GM19193 (cell line): ENCODE data around the gene RELCH.

Experiments used
- POLR2A ChIP-seq: IDR thresholded peaks from 4 replicates; pipeline ENCODE4 v1.6.1; 2011; ENCODE audit not compliant: insufficient read depth, insufficient read length; ENCODE audit errors: extremely low read depth

The RELCH gene

GRCh38 chr18:62211325-62211828 is 24.3 kb downstream of the RELCH start:
- TF ChIP-seq POLR2A: no peak

DNA sequence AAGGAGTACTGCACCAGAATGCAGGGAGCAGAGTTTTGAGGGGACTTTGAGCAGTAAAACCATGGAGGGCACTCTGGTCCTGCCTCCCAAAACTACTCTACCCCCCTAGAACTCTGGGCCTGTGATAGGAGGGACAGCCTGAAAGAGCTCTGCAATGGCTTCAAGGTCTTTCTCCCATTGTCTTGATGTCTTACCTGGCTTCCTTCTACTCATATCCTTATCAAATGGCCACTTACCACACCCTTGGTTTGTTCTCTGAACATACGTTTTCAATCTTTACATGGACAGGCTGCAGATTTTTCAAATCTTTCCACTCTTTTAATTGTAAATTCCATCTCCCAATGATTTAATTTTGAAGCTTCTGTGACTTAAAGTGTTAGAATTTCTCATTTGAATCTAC is 27.7 kb downstream of the RELCH start:
- TF ChIP-seq POLR2A: no peak

DNA sequence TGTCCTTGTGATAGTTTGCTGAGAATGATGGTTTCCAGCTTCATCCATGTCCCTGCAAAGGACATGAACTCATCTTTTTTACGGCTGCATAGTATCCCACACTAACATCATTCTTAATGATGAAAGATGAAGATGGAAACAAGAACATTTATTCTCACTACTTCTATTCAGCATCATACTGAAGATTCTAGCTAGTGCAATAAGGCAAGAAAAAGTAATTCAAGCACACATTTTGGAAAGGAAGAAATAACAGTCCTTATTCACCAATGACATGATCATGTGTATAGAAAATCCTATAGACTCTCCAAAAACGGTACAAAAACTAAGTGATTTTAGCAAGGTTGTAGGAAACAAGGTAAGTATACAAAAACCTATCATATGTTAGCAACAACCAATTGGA is 37.2 kb downstream of the RELCH start:
- TF ChIP-seq POLR2A: no peak

GRCh38 chr18:62226047-62226446 is 39.0 kb downstream of the RELCH start:
- TF ChIP-seq POLR2A: no peak

DNA sequence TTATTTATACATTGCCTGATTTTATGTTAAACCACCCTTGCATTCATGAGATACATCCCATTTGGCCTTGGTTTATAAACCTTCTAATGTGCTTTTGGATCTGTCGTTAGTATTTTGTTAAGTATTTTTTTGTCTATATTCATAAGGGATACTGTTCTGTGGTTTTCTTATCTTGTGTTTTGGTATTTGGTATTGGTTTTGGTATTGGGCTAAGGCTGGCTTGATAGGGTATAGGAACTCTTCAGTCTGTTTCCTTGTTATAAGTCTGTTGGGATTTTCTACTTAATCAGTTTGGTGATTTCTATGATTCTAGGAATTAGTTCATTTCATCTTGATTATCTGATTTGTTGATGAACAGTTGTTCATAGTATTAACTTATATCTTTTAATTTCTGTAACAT is 49.2 kb downstream of the RELCH start:
- TF ChIP-seq POLR2A: no peak

- no peak for TF ChIP-seq POLR2A
These were observed 52.4 kb downstream of the RELCH start for GRCh38 chr18:62239475-62239874.

DNA sequence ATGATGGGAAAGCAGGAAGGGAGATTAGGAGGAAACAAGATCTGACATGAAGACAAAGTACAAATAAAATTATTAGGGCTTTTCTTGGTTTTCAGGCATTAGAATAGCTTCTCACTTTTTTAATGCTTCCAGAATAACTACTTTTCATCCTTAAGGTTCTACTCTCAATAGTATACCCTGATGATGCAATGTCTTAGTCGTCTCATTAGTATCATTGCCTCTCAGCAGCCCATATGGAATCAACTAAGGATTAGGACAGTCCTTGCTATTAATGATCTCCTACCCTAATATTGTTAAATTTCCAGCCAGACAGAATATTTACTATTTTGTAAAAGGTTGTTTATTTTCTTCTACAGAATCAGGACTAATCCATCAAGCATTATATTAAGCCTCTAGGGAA is 55.9 kb downstream of the RELCH start:
- no peak for TF ChIP-seq POLR2A

DNA sequence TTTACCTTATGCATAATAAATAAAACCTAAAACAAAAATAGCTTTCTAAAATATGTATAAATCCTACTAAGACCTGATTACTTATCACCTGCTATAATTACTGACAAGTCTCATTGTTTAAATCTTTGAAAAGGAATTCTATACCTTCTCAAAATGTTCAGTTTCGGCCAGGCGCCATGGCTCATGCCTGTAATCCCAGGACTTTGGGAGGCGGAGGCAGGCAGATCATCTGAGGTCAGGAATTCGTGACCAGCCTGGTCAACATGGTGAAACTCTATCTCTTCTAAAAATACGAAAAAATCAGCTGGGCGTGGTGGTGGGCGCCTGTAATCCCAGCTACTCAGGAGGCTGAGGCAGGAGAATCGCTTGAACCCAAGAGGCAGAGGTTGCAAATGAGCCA is 58.1 kb downstream of the RELCH start:
- no peak for TF ChIP-seq POLR2A

DNA sequence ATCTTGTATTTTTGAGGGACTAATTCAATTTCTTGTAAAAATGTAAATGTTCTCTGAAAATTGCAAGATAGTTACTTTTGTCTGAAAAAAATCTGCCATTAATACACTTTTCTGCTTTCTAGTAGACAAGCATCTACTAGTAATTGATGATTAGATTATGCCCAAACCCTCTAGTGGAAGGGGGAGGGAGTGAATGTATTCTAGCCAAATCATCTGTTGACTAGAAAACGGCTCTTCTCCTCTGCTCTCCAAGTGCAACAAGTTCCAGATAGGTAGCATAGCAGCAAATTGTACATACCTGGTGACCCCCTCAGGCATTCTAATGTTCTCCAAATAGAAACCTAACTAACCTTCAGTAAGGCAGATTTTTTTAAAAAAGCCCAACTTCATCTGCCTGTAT is 58.6 kb downstream of the RELCH start:
- no peak for TF ChIP-seq POLR2A

DNA sequence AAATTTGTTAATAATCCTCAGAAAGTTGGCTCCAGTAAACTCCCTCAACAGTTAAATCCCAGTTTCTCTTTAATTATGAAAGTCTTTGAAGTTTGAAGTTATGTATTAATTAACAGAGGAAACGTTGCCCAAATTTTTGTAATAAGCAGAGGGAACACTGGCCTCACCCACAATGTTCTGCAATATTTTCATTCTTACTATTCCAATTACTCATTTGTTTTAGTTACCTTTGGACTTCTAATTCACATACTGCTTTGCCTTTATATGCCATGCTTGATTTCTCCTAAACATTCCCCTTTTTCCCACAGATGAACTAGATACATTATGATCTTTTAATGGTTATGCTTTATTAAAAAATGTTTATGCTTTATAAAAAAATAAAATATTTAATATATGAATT is 61.3 kb downstream of the RELCH start:
- no peak for TF ChIP-seq POLR2A

DNA sequence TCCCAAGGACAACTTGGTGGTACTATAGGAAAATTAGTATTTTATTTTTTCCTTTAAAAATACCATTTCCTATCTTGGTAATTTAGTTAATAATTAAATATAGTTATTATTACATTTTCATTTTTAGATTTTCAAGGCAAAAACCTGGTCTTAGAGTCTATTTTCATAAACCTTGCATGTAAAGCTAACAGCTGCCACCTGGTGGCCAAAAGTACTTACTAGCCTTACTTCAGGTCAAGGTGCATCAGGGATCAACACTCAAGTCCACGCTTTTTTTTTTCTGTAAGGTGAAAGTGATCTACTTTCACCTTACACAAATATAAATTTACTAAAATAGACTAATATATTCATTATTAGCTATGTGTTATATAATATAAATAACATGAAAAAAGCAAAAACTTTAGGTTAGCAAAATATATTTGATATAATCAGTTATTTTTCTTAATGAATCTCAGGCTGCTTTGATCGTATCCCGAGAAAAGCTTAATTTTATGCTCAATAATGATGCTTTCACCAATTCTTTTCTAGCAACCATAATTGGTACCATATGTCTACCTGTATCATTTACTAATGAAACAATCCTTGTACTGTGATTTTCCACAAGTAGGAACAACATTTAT is 62.5 kb downstream of the RELCH start:
- no peak for TF ChIP-seq POLR2A

GRCh38 chr18:62250475-62250874 is 63.4 kb downstream of the RELCH start:
- no peak for TF ChIP-seq POLR2A

- no peak for TF ChIP-seq POLR2A
These were observed 71.0 kb downstream of the RELCH start for GRCh38 chr18:62258093-62258492.

GRCh38 chr18:62258616-62259015 is 71.6 kb downstream of the RELCH start:
- TF ChIP-seq POLR2A: no peak

DNA sequence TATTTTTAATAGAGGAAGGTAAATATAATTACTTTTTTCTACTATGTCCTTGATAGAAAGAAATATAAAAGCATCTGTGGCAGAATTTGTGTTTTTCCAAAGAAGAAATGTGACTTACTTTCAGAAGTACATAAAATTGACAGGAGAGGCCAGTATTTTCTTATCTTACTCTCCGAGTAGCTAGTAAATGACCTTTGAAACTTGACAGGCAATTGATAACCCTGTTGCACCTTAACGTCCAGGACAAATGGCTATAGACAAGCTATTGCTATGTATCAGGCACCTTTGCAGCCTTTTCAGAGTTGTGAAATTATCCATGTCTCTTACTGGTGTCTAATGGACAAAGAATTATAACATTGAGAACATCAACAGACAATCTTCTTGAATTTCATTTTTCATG is 75.0 kb downstream of the RELCH start:
- TF ChIP-seq POLR2A: no peak

GRCh38 chr18:62264984-62265383 is 77.9 kb downstream of the RELCH start:
- TF ChIP-seq POLR2A: no peak

DNA sequence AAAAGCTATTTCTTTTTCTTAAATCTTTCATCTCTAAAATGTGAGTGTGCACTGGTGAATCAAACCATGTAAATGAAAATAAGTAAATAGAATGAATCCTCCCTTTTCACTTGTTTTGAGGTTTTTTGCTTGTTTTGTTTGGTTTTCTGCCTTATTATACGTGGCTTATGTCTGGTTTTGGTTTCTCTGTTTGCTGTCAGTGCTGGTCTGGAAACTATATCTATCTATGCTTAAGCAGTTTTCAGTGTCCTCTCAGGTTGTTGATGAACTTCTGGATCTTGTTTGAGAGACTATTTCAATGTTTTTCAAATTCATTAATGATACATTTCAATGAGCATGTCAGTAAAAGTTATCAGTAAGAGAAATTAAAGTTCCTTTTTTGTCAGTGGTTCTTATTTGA is 90.0 kb downstream of the RELCH start:
- no peak for TF ChIP-seq POLR2A
